ENCODE measurements around the gene COX6B2. TPM values are rescaled to one million over a fixed set of nuclear protein-coding genes. Genes with fewer than 3 reads are reported as not detected.

COX6B2 gene
- total and polyA plus RNA-seq, 2 of the 8 experiments (the other 6 are each of a cell fraction or from before 2014, with no cell fraction given): 4.9 to 6.4 TPM

- TF ChIP-seq, protein P1, sequence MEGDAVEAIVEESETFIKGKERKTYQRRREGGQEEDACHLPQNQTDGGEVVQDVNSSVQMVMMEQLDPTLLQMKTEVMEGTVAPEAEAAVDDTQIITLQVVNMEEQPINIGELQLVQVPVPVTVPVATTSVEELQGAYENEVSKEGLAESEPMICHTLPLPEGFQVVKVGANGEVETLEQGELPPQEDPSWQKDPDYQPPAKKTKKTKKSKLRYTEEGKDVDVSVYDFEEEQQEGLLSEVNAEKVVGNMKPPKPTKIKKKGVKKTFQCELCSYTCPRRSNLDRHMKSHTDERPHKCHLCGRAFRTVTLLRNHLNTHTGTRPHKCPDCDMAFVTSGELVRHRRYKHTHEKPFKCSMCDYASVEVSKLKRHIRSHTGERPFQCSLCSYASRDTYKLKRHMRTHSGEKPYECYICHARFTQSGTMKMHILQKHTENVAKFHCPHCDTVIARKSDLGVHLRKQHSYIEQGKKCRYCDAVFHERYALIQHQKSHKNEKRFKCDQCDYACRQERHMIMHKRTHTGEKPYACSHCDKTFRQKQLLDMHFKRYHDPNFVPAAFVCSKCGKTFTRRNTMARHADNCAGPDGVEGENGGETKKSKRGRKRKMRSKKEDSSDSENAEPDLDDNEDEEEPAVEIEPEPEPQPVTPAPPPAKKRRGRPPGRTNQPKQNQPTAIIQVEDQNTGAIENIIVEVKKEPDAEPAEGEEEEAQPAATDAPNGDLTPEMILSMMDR (IDR thresholded peaks at IDR 0.05; ENCODE audit: control extremely low read depth in 1 of 3, insufficient read depth in 1 of 3, low read depth in 1 of 3, low read length in 3 of 3): 0 out of 4 replicates have a peak, but pooled peaks of 1 of the 3 experiments have one; percentile 6
Measured at GRCh38 chr19:55340784-55341147, 13.8 kb downstream of the COX6B2 start (continued).

Data from H1 (cell line).